Ishikawa (cell line): ENCODE data around the gene TPD52L1.

Source experiments
- CEBPB ChIP-seq: IDR thresholded peaks from 2 replicates; pipeline ENCODE4 v1.6.1; 2012
- EGR1 ChIP-seq: IDR thresholded peaks from 2 replicates; pipeline ENCODE4 v1.6.1; 2012
- EP300 ChIP-seq: IDR thresholded peaks from 2 replicates; pipeline ENCODE4 v1.6.1; 2012; ENCODE audit warnings: borderline replicate concordance
- FOXM1 ChIP-seq: IDR thresholded peaks from 2 replicates; pipeline ENCODE4 v1.6.1; 2012; ENCODE audit warnings: low read depth, borderline replicate concordance
- MAX ChIP-seq: IDR thresholded peaks from 2 replicates; pipeline ENCODE4 v1.6.1; 2012
- NFIC ChIP-seq: IDR thresholded peaks from 2 replicates; pipeline ENCODE4 v1.6.1; 2012
- RAD21 ChIP-seq: IDR thresholded peaks from 2 replicates; pipeline ENCODE4 v1.6.1; 2012; ENCODE audit warnings: low read depth
- REST ChIP-seq: IDR thresholded peaks from 2 replicates; pipeline ENCODE4 v1.6.1; 2012; ENCODE audit warnings: low read depth, mild to moderate bottlenecking
- TAF1 ChIP-seq: IDR thresholded peaks from 2 replicates; pipeline ENCODE4 v1.6.1; 2012; ENCODE audit warnings: low read depth, mild to moderate bottlenecking
- TCF12 ChIP-seq: IDR thresholded peaks from 2 replicates; pipeline ENCODE4 v1.6.1; 2012; ENCODE audit warnings: low read depth
- TEAD4 ChIP-seq: IDR thresholded peaks from 2 replicates; pipeline ENCODE4 v1.6.1; 2012
- YY1 ChIP-seq: IDR thresholded peaks from 2 replicates; pipeline ENCODE4 v1.6.1; 2012; ENCODE audit warnings: low read depth
- ZBTB7A ChIP-seq: IDR thresholded peaks from 2 replicates; pipeline ENCODE4 v1.6.1; 2012; ENCODE audit warnings: low read depth
- TF ChIP-seq, protein P1 (sequence below): IDR thresholded peaks from 2 replicates; pipeline ENCODE4 v1.6.1; 2012

- no peak for TF ChIP-seq EP300
- no peak for TF ChIP-seq CEBPB
- no peak for TF ChIP-seq RAD21
- no peak for TF ChIP-seq YY1
- TF ChIP-seq REST = no peak
- TF ChIP-seq MAX = no peak
- no peak for TF ChIP-seq EGR1
- no peak for TF ChIP-seq NFIC
- TF ChIP-seq, protein P1, sequence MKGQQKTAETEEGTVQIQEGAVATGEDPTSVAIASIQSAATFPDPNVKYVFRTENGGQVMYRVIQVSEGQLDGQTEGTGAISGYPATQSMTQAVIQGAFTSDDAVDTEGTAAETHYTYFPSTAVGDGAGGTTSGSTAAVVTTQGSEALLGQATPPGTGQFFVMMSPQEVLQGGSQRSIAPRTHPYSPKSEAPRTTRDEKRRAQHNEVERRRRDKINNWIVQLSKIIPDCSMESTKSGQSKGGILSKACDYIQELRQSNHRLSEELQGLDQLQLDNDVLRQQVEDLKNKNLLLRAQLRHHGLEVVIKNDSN = no peak
- no peak for TF ChIP-seq TAF1
- no peak for TF ChIP-seq ZBTB7A
- no peak for TF ChIP-seq TCF12
- no peak for TF ChIP-seq TEAD4
- TF ChIP-seq FOXM1 = no peak
These were observed 22.0 kb downstream of the TPD52L1 start for GRCh38 chr6:125175466-125176048.
